H9 (cell line): ENCODE measurements around the gene FNDC3A. TPM values are rescaled to one million over a fixed set of nuclear protein-coding genes. Genes with fewer than 3 reads are reported as not detected.

Experiments used
- DNase-seq: peaks from one replicate; pipeline ENCODE4 v3.0.0-alpha.2; 2017
- H2AFZ ChIP-seq: one replicate; pipeline ENCODE4 v1.6.1; 2013; ENCODE audit warnings: mild to moderate bottlenecking, low read length, control low read depth, moderate library complexity
- H2AK5ac ChIP-seq: 2 replicates; pipeline ENCODE4 v1.6.1; 2013; ENCODE audit warnings: low read length, control low read depth, mixed read lengths; ENCODE audit not compliant: insufficient read length
- H2BK120ac ChIP-seq: one replicate; pipeline ENCODE4 v1.6.1; 2013; ENCODE audit warnings: low read depth, mild to moderate bottlenecking, low read length, control low read depth, inconsistent platforms; ENCODE audit not compliant: poor library complexity, severe bottlenecking
- H2BK12ac ChIP-seq: 2 replicates; pipeline ENCODE4 v1.6.1; 2013; ENCODE audit warnings: low read length, control low read depth, mixed read lengths, low read depth; ENCODE audit not compliant: insufficient read length
- H2BK15ac ChIP-seq: 2 replicates; pipeline ENCODE4 v1.6.1; 2013; ENCODE audit warnings: low read depth, low read length, control low read depth
- H2BK20ac ChIP-seq: one replicate; pipeline ENCODE4 v1.6.1; 2013; ENCODE audit warnings: low read depth, mild to moderate bottlenecking, low read length, control low read depth, inconsistent platforms; ENCODE audit not compliant: poor library complexity, severe bottlenecking
- H2BK5ac ChIP-seq: 2 replicates; pipeline ENCODE4 v1.6.1; 2013; ENCODE audit warnings: low read length, control low read depth, mixed read lengths; ENCODE audit not compliant: insufficient read length
- H3K14ac ChIP-seq: 2 replicates; pipeline ENCODE4 v1.6.1; 2013; ENCODE audit warnings: low read length, control low read depth; ENCODE audit not compliant: insufficient read depth
- H3K18ac ChIP-seq: 2 replicates; pipeline ENCODE4 v1.6.1; 2013; ENCODE audit warnings: low read depth, mild to moderate bottlenecking, mixed read lengths, low read length, control low read depth; ENCODE audit not compliant: insufficient read length
- H3K23ac ChIP-seq: 2 replicates; pipeline ENCODE4 v1.6.1; 2013; ENCODE audit warnings: low read length, control low read depth, mixed read lengths, low read depth; ENCODE audit not compliant: insufficient read length
- H3K23me2 ChIP-seq: 2 replicates; pipeline ENCODE4 v1.6.1; 2013; ENCODE audit warnings: low read depth, mild to moderate bottlenecking, mixed read lengths, low read length, control low read depth; ENCODE audit not compliant: insufficient read length, poor library complexity, severe bottlenecking
- H3K27ac ChIP-seq: 2 replicates; pipeline ENCODE4 v1.5.1; 2013; ENCODE audit warnings: low read length, control low read depth, mixed read lengths, low read depth; ENCODE audit not compliant: insufficient read length
- H3K27me3 ChIP-seq: 2 replicates; pipeline ENCODE4 v1.6.1; 2013; ENCODE audit warnings: low read length, control low read depth, inconsistent platforms; ENCODE audit not compliant: insufficient read depth
- H3K4ac ChIP-seq: 2 replicates; pipeline ENCODE4 v1.6.1; 2013; ENCODE audit warnings: low read depth, mild to moderate bottlenecking, control low read depth, inconsistent platforms, low read length, moderate library complexity
- H3K4me1 ChIP-seq: 2 replicates; pipeline ENCODE4 v1.6.1; 2013; ENCODE audit warnings: low read length, control low read depth, inconsistent platforms; ENCODE audit not compliant: insufficient read depth
- H3K4me2 ChIP-seq: 2 replicates; pipeline ENCODE4 v1.6.1; 2013; ENCODE audit warnings: low read length, control low read depth, mixed read lengths; ENCODE audit not compliant: insufficient read length, insufficient read depth
- H3K56ac ChIP-seq: 2 replicates; pipeline ENCODE4 v1.6.1; 2013; ENCODE audit warnings: low read depth, mild to moderate bottlenecking, mixed read lengths, low read length, control low read depth; ENCODE audit not compliant: insufficient read length
- H3K79me1 ChIP-seq: 2 replicates; pipeline ENCODE4 v1.6.1; 2013; ENCODE audit warnings: low read depth, mild to moderate bottlenecking, moderate library complexity, low read length, control low read depth, inconsistent platforms; ENCODE audit not compliant: insufficient read depth, poor library complexity, severe bottlenecking
- H3K79me2 ChIP-seq: 2 replicates; pipeline ENCODE4 v1.6.1; 2013; ENCODE audit warnings: low read length, control low read depth, inconsistent platforms; ENCODE audit not compliant: insufficient read depth
- H3K9ac ChIP-seq: 2 replicates; pipeline ENCODE4 v1.6.1; 2013; ENCODE audit warnings: low read length, control low read depth, mixed read lengths; ENCODE audit not compliant: insufficient read length; ENCODE audit errors: extremely low read depth
- H3K9me3 ChIP-seq: one replicate; pipeline ENCODE4 v1.6.1; 2013; ENCODE audit warnings: low read depth, low read length, inconsistent platforms; ENCODE audit not compliant: control insufficient read depth
- H3T11ph ChIP-seq: one replicate; pipeline ENCODE4 v1.6.1; 2013; ENCODE audit warnings: mild to moderate bottlenecking, low read length, control low read depth, inconsistent platforms
- H4K20me1 ChIP-seq: one replicate; pipeline ENCODE4 v1.6.1; 2013; ENCODE audit not compliant: control insufficient read depth, insufficient read length, insufficient read depth
- H4K5ac ChIP-seq: 2 replicates; pipeline ENCODE4 v1.6.1; 2013; ENCODE audit warnings: low read depth, mild to moderate bottlenecking, mixed read lengths, low read length, control low read depth; ENCODE audit not compliant: insufficient read length
- H4K8ac ChIP-seq: replicated peaks from 2 replicates; pipeline ENCODE4 v1.6.1; 2013; ENCODE audit warnings: low read length, control low read depth, mixed read lengths, low read depth; ENCODE audit not compliant: insufficient read length
- H4K91ac ChIP-seq: 2 replicates; pipeline ENCODE4 v1.6.1; 2013; ENCODE audit warnings: low read depth, mild to moderate bottlenecking, moderate library complexity, mixed read lengths, low read length, control low read depth; ENCODE audit not compliant: insufficient read length
- H3K27ac Mint-ChIP-seq, 3 experiments: 2 replicates in 2 of 3; 3 replicates in 1 of 3; pipeline ENCODE4 v1.8.0; 2020 to 2021; ENCODE audit warnings: mixed read lengths in 3 of 3, mild to moderate bottlenecking in 1 of 3, moderate library complexity in 1 of 3
- H3K27me3 Mint-ChIP-seq: 2 replicates; pipeline ENCODE4 v1.8.0; 2021; ENCODE audit warnings: low read depth, mild to moderate bottlenecking, moderate library complexity, mixed read lengths
- H3K36me3 Mint-ChIP-seq, 3 experiments: 2 replicates in 2 of 3; 3 replicates in 1 of 3; pipeline ENCODE4 v1.8.0; 2020 to 2021; ENCODE audit warnings: low read depth in 3 of 3, mixed read lengths in 3 of 3; ENCODE audit not compliant: insufficient read depth in 1 of 3
- H3K4me1 Mint-ChIP-seq, 2 experiments: 2 replicates each; pipeline ENCODE4 v1.8.0; 2020; ENCODE audit warnings: mixed read lengths in 2 of 2
- H3K4me3 Mint-ChIP-seq, 2 experiments: 2 replicates in 1 of 2; 3 replicates in 1 of 2; pipeline ENCODE4 v1.8.0; 2020 to 2021; ENCODE audit warnings: mild to moderate bottlenecking in 2 of 2, mixed read lengths in 2 of 2, moderate library complexity in 1 of 2
- H3K9me3 Mint-ChIP-seq, 2 experiments: 2 replicates in 1 of 2; 3 replicates in 1 of 2; pipeline ENCODE4 v1.8.0; 2020; ENCODE audit warnings: mild to moderate bottlenecking in 2 of 2, mixed read lengths in 2 of 2, moderate library complexity in 1 of 2
- CTCF ChIP-seq: fragments of 200-600 bp; sonication (generic); conservative IDR thresholded peaks from 3 replicates; pipeline ENCODE4 v1.8.0; 2021; ENCODE audit warnings: antibody characterized with exemption, mild to moderate bottlenecking
- total RNA-seq: library from RNA; stranded (reverse); gene quantifications from 2 replicates; pipeline ENCODE4 v1.2.1, GENCODE V29; 2021

The FNDC3A gene
- total RNA-seq, 1 experiment from 2014 or later, result 27.4 TPM

DNA sequence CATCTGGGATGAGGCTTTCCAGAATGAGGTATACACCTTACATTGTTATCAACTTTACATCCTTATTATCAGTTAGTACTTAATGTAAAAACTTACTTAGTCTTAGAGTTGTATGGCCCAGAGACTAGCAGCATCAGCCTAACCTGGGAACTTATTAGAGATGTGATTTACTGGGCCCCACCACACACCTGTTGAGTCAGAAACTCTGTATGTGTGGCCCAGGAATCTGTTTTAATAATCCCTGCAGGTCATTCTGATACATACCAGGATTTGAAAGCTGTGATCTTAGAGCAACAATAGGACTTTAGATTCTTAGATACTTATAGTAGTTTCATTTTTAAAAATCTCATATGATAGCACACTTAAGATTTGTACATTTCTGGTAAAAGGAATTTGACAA, 17.4 kb downstream of the FNDC3A start:
- Histone ChIP-seq H3K27ac (no peak overlapping the region), H3K18ac (no peak overlapping the region), H3K79me2 (no peaks in the 10 kb centered on the region), H3K27me3 (no peaks in the 10 kb centered on the region), H3K23ac (no peak overlapping the region), H2BK120ac (no peak overlapping the region), H2AK5ac (no peak overlapping the region), H3K23me2 (no peaks in the 10 kb centered on the region), H4K5ac (no peak overlapping the region), H3K56ac (no peak overlapping the region), H3K9me3 (no peaks in the 10 kb centered on the region), H2BK5ac (no peak overlapping the region), H4K20me1 (no peaks in the 10 kb centered on the region), H2BK20ac (no peak overlapping the region), H3K4me2 (no peak overlapping the region), H2AFZ (no peak overlapping the region), H4K8ac (no peak overlapping the region), H4K91ac (no peak overlapping the region), H3K9ac (no peak overlapping the region), H3K79me1 (no peaks in the 10 kb centered on the region), H3K4ac (no peak overlapping the region), H2BK12ac (no peak overlapping the region), H3K14ac (no peak overlapping the region), H3K4me1 (no peaks in the 10 kb centered on the region), H3T11ph (no peak overlapping the region), H2BK15ac (no peak overlapping the region)
- H3K27ac Mint-ChIP-seq, result no peak overlapping the region
- DNase-seq, result no peak
- H3K4me1 Mint-ChIP-seq, result no peaks in the 10 kb centered on the region
- H3K9me3 Mint-ChIP-seq, result peaks cover 6 to 15% of the 10 kb centered on the region in 2 experiments
- H3K36me3 Mint-ChIP-seq, result peaks cover 21 to 23% (median 22%) of the 10 kb centered on the region in 3 experiments
- H3K27me3 Mint-ChIP-seq, result no peaks in the 10 kb centered on the region
- no peak overlapping the region for H3K4me3 Mint-ChIP-seq
- no peak for TF ChIP-seq CTCF
